Measurements from ENCODE around the gene IER2.
"Not testable (repeated sequence)": the region's sequence is repeated elsewhere in the genome, so short reads cannot be mapped to it uniquely, and the experiment has no call there.

IER2 gene

GRCh38 chr19:13195678-13196077 is 45.5 kb downstream of the IER2 start:
- peak; percentile 31 for DNase-seq (ENCODE audit: low spot score)

DNA sequence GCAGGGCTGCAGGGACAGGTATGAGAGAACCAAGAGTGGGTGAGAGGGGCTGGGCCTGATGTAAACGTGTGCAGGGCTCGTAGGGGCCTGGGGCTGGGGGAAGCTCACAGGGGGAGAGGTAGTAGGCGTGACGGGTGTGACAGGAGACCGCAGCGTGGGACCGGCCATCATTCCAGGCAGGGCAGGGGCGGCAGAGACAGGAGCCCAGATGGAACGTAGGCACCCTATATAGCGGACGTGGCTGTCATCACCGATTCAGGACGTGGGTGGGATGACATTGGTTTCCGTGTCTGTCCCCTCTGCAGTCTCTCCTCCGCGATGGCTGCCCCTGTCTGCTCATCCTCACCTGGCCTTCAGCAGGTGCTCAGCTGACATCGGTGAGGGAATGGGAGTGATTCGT is 48.4 kb downstream of the IER2 start:
- no peak for DNase-seq (ENCODE audit: low spot score)

- not testable (repeated sequence) for DNase-seq (ENCODE audit: low spot score)
Observed at GRCh38 chr19:13202112-13202511, 51.9 kb downstream of the IER2 start.
